ENCODE measurements around the gene INHA.

Gene INHA

DNA sequence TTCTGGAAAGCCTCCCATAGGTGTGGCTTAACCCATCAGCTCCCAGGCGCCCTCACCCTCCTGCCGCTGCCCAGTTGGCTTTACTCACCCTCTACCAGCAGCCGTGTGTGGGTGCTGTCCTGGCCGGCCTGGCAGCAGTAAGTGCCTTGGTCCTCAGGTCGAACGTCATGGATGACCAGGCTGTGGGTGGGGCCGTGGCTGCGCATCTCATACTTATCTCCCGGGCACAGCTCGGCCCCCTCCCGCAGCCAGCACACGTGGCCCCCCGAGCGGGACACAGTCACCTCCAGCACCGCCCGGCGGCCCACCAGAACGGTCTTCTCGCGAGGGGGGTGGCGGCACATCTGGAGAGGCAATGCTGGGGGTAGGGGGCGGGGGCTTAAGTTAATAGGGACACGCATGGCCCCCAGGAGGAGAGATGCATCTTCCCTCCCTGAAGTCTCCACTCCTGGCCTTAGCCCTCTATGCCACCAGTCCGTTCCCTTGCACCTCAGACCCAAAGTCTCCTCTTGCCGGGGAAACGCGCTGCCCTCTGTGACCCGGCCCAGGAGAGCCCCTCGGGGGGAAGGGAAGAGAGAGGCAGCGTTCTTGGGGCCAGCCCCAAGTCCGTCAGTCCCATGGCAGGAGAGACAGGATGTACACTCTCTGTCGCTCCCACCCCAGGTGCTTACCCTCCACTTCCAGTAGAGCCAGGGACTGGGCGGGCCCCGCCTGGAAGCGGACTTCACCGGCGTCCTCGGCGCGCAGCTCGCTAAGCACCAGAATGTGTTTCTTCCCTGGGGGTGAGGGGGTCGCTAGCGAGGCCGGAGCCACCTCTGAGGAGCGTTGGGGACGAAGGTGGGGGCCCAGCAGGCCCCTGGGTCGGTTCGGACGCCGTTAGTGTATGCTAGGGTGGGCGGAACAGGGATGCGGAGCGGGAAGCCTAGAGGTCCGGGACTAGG is 20.4 kb upstream of the INHA start:
- no peaks in the 10 kb centered on the region for H3K79me2 ChIP-seq (ENCODE audit: low read length)
- DNase-seq: no peak
- H4K20me1 ChIP-seq (ENCODE audit: insufficient read depth, low read length): no peaks in the 10 kb centered on the region
- H3K9ac ChIP-seq (ENCODE audit: low read length): no peak overlapping the region
- H3K9me2 ChIP-seq (replicated peaks; ENCODE audit: insufficient read depth, low read length): no peaks in the 10 kb centered on the region
- H3K27ac ChIP-seq (ENCODE audit: low read length): no peak overlapping the region
- no peaks in the 10 kb centered on the region for H3F3A ChIP-seq (ENCODE audit: insufficient read depth, low read length)
- TF ChIP-seq, protein P1, sequence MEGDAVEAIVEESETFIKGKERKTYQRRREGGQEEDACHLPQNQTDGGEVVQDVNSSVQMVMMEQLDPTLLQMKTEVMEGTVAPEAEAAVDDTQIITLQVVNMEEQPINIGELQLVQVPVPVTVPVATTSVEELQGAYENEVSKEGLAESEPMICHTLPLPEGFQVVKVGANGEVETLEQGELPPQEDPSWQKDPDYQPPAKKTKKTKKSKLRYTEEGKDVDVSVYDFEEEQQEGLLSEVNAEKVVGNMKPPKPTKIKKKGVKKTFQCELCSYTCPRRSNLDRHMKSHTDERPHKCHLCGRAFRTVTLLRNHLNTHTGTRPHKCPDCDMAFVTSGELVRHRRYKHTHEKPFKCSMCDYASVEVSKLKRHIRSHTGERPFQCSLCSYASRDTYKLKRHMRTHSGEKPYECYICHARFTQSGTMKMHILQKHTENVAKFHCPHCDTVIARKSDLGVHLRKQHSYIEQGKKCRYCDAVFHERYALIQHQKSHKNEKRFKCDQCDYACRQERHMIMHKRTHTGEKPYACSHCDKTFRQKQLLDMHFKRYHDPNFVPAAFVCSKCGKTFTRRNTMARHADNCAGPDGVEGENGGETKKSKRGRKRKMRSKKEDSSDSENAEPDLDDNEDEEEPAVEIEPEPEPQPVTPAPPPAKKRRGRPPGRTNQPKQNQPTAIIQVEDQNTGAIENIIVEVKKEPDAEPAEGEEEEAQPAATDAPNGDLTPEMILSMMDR (IDR thresholded peaks at IDR 0.05; ENCODE audit: low read length): no peak
- TF ChIP-seq EZH2phosphoT487 (IDR thresholded peaks at IDR 0.05; ENCODE audit: low read length): no peak
- TF ChIP-seq EZH2 (optimal IDR thresholded peaks at IDR 0.05; ENCODE audit: low read depth, low read length): no peak
- H3K9me3 ChIP-seq (replicated peaks; ENCODE audit: insufficient read depth, low read length): no peaks in the 10 kb centered on the region
- H2AFZ ChIP-seq (ENCODE audit: low read length): peak overlapping the region; percentile 58
- H3K4me3 ChIP-seq (ENCODE audit: low read length): peak overlapping the region; percentile 60
- peaks cover 33% of the 10 kb centered on the region for H3K27me3 ChIP-seq (replicated peaks; ENCODE audit: insufficient read depth, low read length)
- H3K36me3 ChIP-seq (replicated peaks; ENCODE audit: insufficient read depth, low read length): no peaks in the 10 kb centered on the region
- peak overlapping the region; percentile 75 for H3K4me2 ChIP-seq (ENCODE audit: low read depth, low read length)
- H3K4me1 ChIP-seq (ENCODE audit: low read length): no peaks in the 10 kb centered on the region

DNA sequence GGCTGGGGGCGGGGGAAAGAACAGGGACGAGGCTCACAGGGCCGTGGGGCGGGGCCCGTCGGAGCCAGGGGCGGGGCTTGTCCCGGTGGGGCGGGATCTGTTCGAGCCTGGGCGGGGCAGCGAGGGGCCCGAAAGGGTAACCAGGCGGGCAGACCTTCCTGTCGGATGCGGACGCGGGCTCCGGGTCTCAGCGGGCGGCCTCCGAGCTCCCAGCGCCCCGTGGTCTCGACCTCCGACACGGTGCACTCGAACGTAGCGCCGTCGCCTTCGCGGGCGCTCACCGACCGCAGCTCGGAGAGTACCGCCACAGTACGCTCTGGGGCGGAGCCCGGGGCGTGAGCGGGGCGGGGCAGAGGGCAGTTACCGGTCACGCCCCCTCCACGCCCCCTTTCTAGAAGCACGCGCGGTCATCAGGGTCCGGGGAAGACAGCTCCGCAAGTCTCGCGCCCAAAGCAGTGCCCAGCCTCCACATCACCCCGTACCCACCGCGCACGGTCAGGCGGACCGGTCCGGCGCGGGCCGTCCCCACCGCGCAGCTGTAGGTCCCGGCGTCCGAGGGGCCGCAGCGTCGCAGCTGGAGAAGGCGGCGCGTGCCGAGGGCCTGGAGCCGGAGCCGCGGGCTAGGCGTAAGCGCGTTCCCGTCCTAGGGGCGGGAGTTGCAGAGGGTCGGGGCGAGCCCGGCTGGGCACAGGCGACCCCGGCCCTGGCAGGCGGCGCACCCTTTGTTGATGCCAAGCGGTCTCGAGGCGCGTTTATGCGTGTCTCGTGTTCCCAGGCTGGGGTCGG is 19.5 kb upstream of the INHA start:
- Histone ChIP-seq H4K20me1 (ENCODE audit: insufficient read depth, low read length) (no peaks in the 10 kb centered on the region), H3K9ac (ENCODE audit: low read length) (no peak overlapping the region), H3K9me2 (replicated peaks; ENCODE audit: insufficient read depth, low read length) (no peaks in the 10 kb centered on the region), H3K79me2 (ENCODE audit: low read length) (no peaks in the 10 kb centered on the region), H3K36me3 (replicated peaks; ENCODE audit: insufficient read depth, low read length) (no peaks in the 10 kb centered on the region), H3K4me1 (ENCODE audit: low read length) (no peaks in the 10 kb centered on the region), H2AFZ (ENCODE audit: low read length) (peak overlapping the region; percentile 58), H3F3A (ENCODE audit: insufficient read depth, low read length) (no peaks in the 10 kb centered on the region), H3K4me3 (ENCODE audit: low read length) (peak overlapping the region; percentile 60), H3K27me3 (replicated peaks; ENCODE audit: insufficient read depth, low read length) (peaks cover 42% of the 10 kb centered on the region), H3K9me3 (replicated peaks; ENCODE audit: insufficient read depth, low read length) (no peaks in the 10 kb centered on the region), H3K4me2 (ENCODE audit: low read depth, low read length) (peak overlapping the region; percentile 75), H3K27ac (ENCODE audit: low read length) (no peak overlapping the region)
- peak; percentile 44 for DNase-seq
- TF ChIP-seq, protein P1 (IDR thresholded peaks at IDR 0.05; ENCODE audit: low read length): no peak
- TF ChIP-seq EZH2 (optimal IDR thresholded peaks at IDR 0.05; ENCODE audit: low read depth, low read length): no peak

DNA sequence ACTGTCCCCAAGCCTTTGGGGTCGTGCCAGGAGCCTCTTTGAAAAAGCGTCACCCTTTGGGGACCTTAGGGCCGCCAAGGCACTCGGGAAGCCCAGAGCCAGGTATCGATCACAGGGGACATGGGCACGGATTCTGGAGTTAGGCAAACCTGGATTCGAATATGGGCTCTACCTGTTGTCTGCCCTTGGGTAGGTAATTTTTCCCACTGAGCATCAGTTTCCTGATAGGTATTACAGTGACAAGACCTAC is 19.0 kb upstream of the INHA start:
- Histone ChIP-seq H3K9ac (ENCODE audit: low read length) (no peak overlapping the region), H3F3A (ENCODE audit: insufficient read depth, low read length) (no peaks in the 10 kb centered on the region), H3K27ac (ENCODE audit: low read length) (no peak overlapping the region), H3K4me2 (ENCODE audit: low read depth, low read length) (no peak overlapping the region), H2AFZ (ENCODE audit: low read length) (no peak overlapping the region), H3K27me3 (replicated peaks; ENCODE audit: insufficient read depth, low read length) (peaks cover 47% of the 10 kb centered on the region), H3K9me3 (replicated peaks; ENCODE audit: insufficient read depth, low read length) (no peaks in the 10 kb centered on the region), H3K36me3 (replicated peaks; ENCODE audit: insufficient read depth, low read length) (no peaks in the 10 kb centered on the region), H3K79me2 (ENCODE audit: low read length) (no peaks in the 10 kb centered on the region), H3K9me2 (replicated peaks; ENCODE audit: insufficient read depth, low read length) (no peaks in the 10 kb centered on the region), H3K4me3 (ENCODE audit: low read length) (no peak overlapping the region), H4K20me1 (ENCODE audit: insufficient read depth, low read length) (no peaks in the 10 kb centered on the region), H3K4me1 (ENCODE audit: low read length) (no peaks in the 10 kb centered on the region)
- no peak for DNase-seq
- TF ChIP-seq EZH2phosphoT487 (IDR thresholded peaks at IDR 0.05; ENCODE audit: low read length) (no peak), EZH2 (optimal IDR thresholded peaks at IDR 0.05; ENCODE audit: low read depth, low read length) (no peak)
- TF ChIP-seq, protein P1 (IDR thresholded peaks at IDR 0.05; ENCODE audit: low read length): no peak
